Adrenal gland (tissue), 12 donors: ENCODE data around the gene GPR137C. TPM values are rescaled to one million over a fixed set of nuclear protein-coding genes. Genes with fewer than 3 reads are reported as not detected.

Source experiments
- DNase-seq, 7 donors: peaks; one replicate each; pipeline ENCODE4 v3.0.0-alpha.2; 2019 to 2020
- H3K27ac ChIP-seq, 5 donors: fragments of 200-600 bp; sonication (generic) in 4 of 5; 1 replicate in 3 of 5; 2 replicates in 2 of 5; pipeline versions ENCODE4 v1.5.1 to v1.8.0; 2016 to 2020; ENCODE audit warnings: mild to moderate bottlenecking in 1 of 5
- H3K27me3 ChIP-seq: fragments of 200-600 bp; 2 replicates; pipeline ENCODE4 v1.8.0; 2021
- H3K36me3 ChIP-seq, 2 donors: fragments of 200-600 bp; replicated peaks in 1 of 2; 1 replicate in 1 of 2; 2 replicates in 1 of 2; pipeline versions ENCODE4 v1.5.1 to v1.8.0; 2018 to 2022
- H3K4me1 ChIP-seq, 2 donors: fragments of 200-600 bp; replicated peaks in 1 of 2; 1 replicate in 1 of 2; 2 replicates in 1 of 2; pipeline versions ENCODE4 v1.5.1 to v1.8.0; 2018 to 2021
- H3K4me3 ChIP-seq, 4 donors: fragments of 200-600 bp; sonication (generic) in 3 of 4; one replicate each; pipeline ENCODE4 v1.5.1; 2016 to 2018
- H3K9me3 ChIP-seq, 3 donors: fragments of 200-600 bp; sonication (generic) in 1 of 3; replicated peaks in 1 of 3; 1 replicate in 2 of 3; 2 replicates in 1 of 3; pipeline versions ENCODE4 v1.5.1 to v1.8.0; 2016 to 2021
- CTCF ChIP-seq, 6 experiments: fragments of 450-650 bp in 4 of 6; fragments of 200-600 bp in 2 of 6; sonication (generic) in 1 of 6; IDR thresholded peaks; 1 replicate in 5 of 6; 2 replicates in 1 of 6; pipeline versions ENCODE4 v1.5.1 to v1.8.0; 2016 to 2021; ENCODE audit warnings: antibody characterized with exemption in 6 of 6, mild to moderate bottlenecking in 2 of 6, moderate library complexity in 1 of 6
- POLR2A ChIP-seq, 2 donors: fragments of 450-650 bp; IDR thresholded peaks; one replicate each; pipeline ENCODE4 v1.6.1; 2017; ENCODE audit warnings: antibody characterized with exemption in 2 of 2, mild to moderate bottlenecking in 2 of 2, moderate library complexity in 1 of 2
- WGBS, 4 donors: extraction: QIAGEN DNeasy Blood & Tissue Kit in 2 of 4; methylation state at CpG; one replicate each; pipeline versions ENCODE4 v1.1.5 to v1.1.7; 2013 to 2017; 5-methylcytosine and 5-hydroxymethylcytosine counted together
- intact Hi-C, 2 donors: fragments of 100-400 bp; cut with DNase I; formaldehyde crosslinking; loops; one replicate each; pipeline versions ENCODE4 v1.14.1 to v1.15.0; 2022 to 2023
- polyA plus RNA-seq, 3 donors: library from polyadenylated mRNA; stranded (reverse); fragments of 200-250 nt in 2 of 3; fragments of 350-450 nt in 1 of 3; fragmentation: Illumina TruSeq in 1 of 3; extraction: RNeasy Lipid Tissue Mini Kit (QIAGEN cat#74804) in 1 of 3; gene quantifications; one replicate each; pipeline ENCODE4 v1.2.3, GENCODE V29; 2013 to 2014
- total RNA-seq, 9 donors: library from RNA; depleted of rRNA in 4 of 9; stranded (reverse); fragments of >200 nt in 4 of 9; fragments of 120-200 nt in 1 of 9; fragmentation: NEBNext Ultra II Directional in 1 of 9; extraction: Animal tissue kit (Norgen Biotek cat#: 25700) in 1 of 9; gene quantifications; one replicate each; pipeline versions ENCODE4 v1.1.0 to v1.2.4, GENCODE V29; 2013 to 2023
- donor health status: healthy with polysubstance abuse.
- donor health status: Bipolar disorder and iron deficiency.
- donor health status: DM: yes; HTN: yes; CAD: no.
- donor health status: DM: no; HTN: no; CAD: no.
- donor health status: DM: no; HTN: no; CAD: no.
- donor health status: DM: yes; HTN: yes; CAD: no.

Gene GPR137C
- total and polyA plus RNA-seq, 12 donors: 0.09 to 2.8 (median 0.66) TPM

- TF ChIP-seq POLR2A (IDR thresholded peaks at IDR 0.05) (no peak), CTCF (IDR thresholded peaks at IDR 0.05) (peak in 4 of 6 experiments; percentile 13 to 18 (median 16))
- intact Hi-C loops: no loop called here
- DNase-seq: no peak
- Histone ChIP-seq H3K36me3 (no peaks in the 10 kb centered on the region), H3K9me3 (no peaks in the 10 kb centered on the region), H3K27ac (no peak overlapping the region), H3K4me1 (no peaks in the 10 kb centered on the region), H3K27me3 (no peaks in the 10 kb centered on the region), H3K4me3 (no peak overlapping the region)
- WGBS, 4 donors: 95 to 100% (median 98%) methylated on average over 2 of the region's 2 CpGs
These were observed 126.0 kb downstream of the GPR137C start for GRCh38 chr14:52678591-52678990.

GRCh38 chr14:52683985-52684520, 131.4 kb downstream of the GPR137C start:
- WGBS, 4 donors: 83 to 91% (median 86%) methylated on average over 2 of the region's 2 CpGs

GRCh38 chr14:52686176-52686575, 133.5 kb downstream of the GPR137C start:
- no peak for TF ChIP-seq CTCF (IDR thresholded peaks at IDR 0.05)
- TF ChIP-seq POLR2A (IDR thresholded peaks at IDR 0.05): no peak
- WGBS, 4 donors: 80 to 100% (median 93%) methylated on average over 1 of the region's 1 CpG
- intact Hi-C loops: no loop called here

More at GRCh38 chr14:52683985-52684520, 131.4 kb downstream of the GPR137C start:
- no peak overlapping the region for H3K27ac ChIP-seq
- H3K4me3 ChIP-seq: no peak overlapping the region
- H3K4me1 ChIP-seq: no peaks in the 10 kb centered on the region
- no peaks in the 10 kb centered on the region for H3K36me3 ChIP-seq
- no peaks in the 10 kb centered on the region for H3K27me3 ChIP-seq
- no peak for DNase-seq
- peaks cover 0 to 4% (median 0%) of the 10 kb centered on the region in 3 donors for H3K9me3 ChIP-seq
- TF ChIP-seq CTCF (IDR thresholded peaks at IDR 0.05): no peak
- TF ChIP-seq POLR2A (IDR thresholded peaks at IDR 0.05): no peak
- intact Hi-C loops: no loop called here

More at GRCh38 chr14:52686176-52686575, 133.5 kb downstream of the GPR137C start:
- no peak for DNase-seq
- Histone ChIP-seq H3K4me3 (no peak overlapping the region), H3K36me3 (no peaks in the 10 kb centered on the region), H3K27ac (no peak overlapping the region), H3K4me1 (no peaks in the 10 kb centered on the region), H3K9me3 (peaks cover 0 to 4% (median 0%) of the 10 kb centered on the region in 3 donors), H3K27me3 (no peaks in the 10 kb centered on the region)

Other genes with a start within 250 kb of the GPR137C start
- 1 to 10 TPM in 6 of 9 donors, under 1 TPM in 2, not detected in 1; 0.18 to 2.9 (median 1.7) TPM for gene PTGER2, start 238.5 kb upstream of the GPR137C start, total RNA-seq
- 1 to 10 TPM; 1.2 to 1.4 (median 1.2) TPM for gene PTGER2, start 238.5 kb upstream of the GPR137C start, polyA plus RNA-seq
- 1 to 10 TPM; 1.7 to 7.2 (median 5.8) TPM for gene TXNDC16, start 331 bp upstream of the GPR137C start, total RNA-seq
- gene TXNDC16, start 331 bp upstream of the GPR137C start, polyA plus RNA-seq: 1 to 10 TPM; 1.3 to 5.5 (median 1.4) TPM
- gene ERO1A, start 142.7 kb downstream of the GPR137C start, total RNA-seq: 10 to 100 TPM; 17.6 to 35.2 (median 25.2) TPM
- 10 to 100 TPM in 2 of 3 donors, 1 to 10 TPM in 1; 8.8 to 21.0 (median 11.7) TPM for gene ERO1A, start 142.7 kb downstream of the GPR137C start, polyA plus RNA-seq
- gene PSMC6, start 154.4 kb downstream of the GPR137C start, total RNA-seq: 100 to 1,000 TPM in 3 of 9 donors, 10 to 100 TPM in 6; 50.6 to 235 (median 84.9) TPM
- 100 to 1,000 TPM in 2 of 3 donors, 10 to 100 TPM in 1; 55.2 to 226 (median 133) TPM for gene PSMC6, start 154.4 kb downstream of the GPR137C start, polyA plus RNA-seq
- 10 to 100 TPM in 1 of 9 donors, 1 to 10 TPM in 8; 3.7 to 13.0 (median 6.5) TPM for gene STYX, start 177.3 kb downstream of the GPR137C start, total RNA-seq
- gene STYX, start 177.3 kb downstream of the GPR137C start, polyA plus RNA-seq: 1 to 10 TPM; 1.6 to 5.7 (median 2.6) TPM
- 10 to 100 TPM in 8 of 9 donors, 1 to 10 TPM in 1; 4.6 to 22.4 (median 14.1) TPM for gene GNPNAT1, start 238.8 kb downstream of the GPR137C start, total RNA-seq
- gene GNPNAT1, start 238.8 kb downstream of the GPR137C start, polyA plus RNA-seq: 10 to 100 TPM in 1 of 3 donors, 1 to 10 TPM in 2; 5.0 to 30.1 (median 5.3) TPM